Transverse colon (tissue), 4 donors: ENCODE results near the gene P2RY6. TPM values are rescaled to one million over a fixed set of nuclear protein-coding genes. Genes with fewer than 3 reads are reported as not detected.

Source experiments
- DNase-seq: peaks from one replicate; pipeline ENCODE4 v3.0.0-alpha.2; 2019
- H3K27ac ChIP-seq, 4 donors: fragments of 200-600 bp; sonication (generic); 2 replicates each; pipeline ENCODE4 v1.5.1; 2016 to 2018; ENCODE audit warnings: inconsistent platforms in 4 of 4
- H3K27me3 ChIP-seq: fragments of 200-600 bp; sonication (generic); 2 replicates; pipeline ENCODE4 v1.5.1; 2017; ENCODE audit warnings: inconsistent platforms
- H3K36me3 ChIP-seq, 4 donors: fragments of 200-600 bp; sonication (generic); 2 replicates each; pipeline ENCODE4 v1.5.1; 2017 to 2019; ENCODE audit warnings: inconsistent platforms in 4 of 4
- H3K4me1 ChIP-seq, 4 donors: fragments of 200-600 bp; sonication (generic); 2 replicates each; pipeline ENCODE4 v1.5.1; 2017 to 2020; ENCODE audit warnings: inconsistent platforms in 4 of 4
- H3K4me3 ChIP-seq, 4 donors: fragments of 200-600 bp; sonication (generic); 1 replicate in 1 of 4; 2 replicates in 3 of 4; pipeline versions ENCODE4 v1.5.1 to v1.6.1; 2017 to 2019; ENCODE audit warnings: inconsistent platforms in 4 of 4
- H3K9me3 ChIP-seq, 2 donors: fragments of 200-600 bp; sonication (generic); 2 replicates each; pipeline ENCODE4 v1.5.1; 2017 to 2019; ENCODE audit warnings: inconsistent platforms in 2 of 2
- CTCF ChIP-seq, 5 experiments: fragments of 200-600 bp in 3 of 5; fragments of 450-650 bp in 2 of 5; sonication (generic) in 3 of 5; IDR thresholded peaks; 1 replicate in 2 of 5; 2 replicates in 3 of 5; pipeline ENCODE4 v1.5.1; 2016 to 2017; ENCODE audit warnings: antibody characterized with exemption in 5 of 5, inconsistent platforms in 3 of 5, mild to moderate bottlenecking in 2 of 5, moderate library complexity in 1 of 5
- EP300 ChIP-seq: sonication (generic); formaldehyde crosslinking; IDR thresholded peaks from one replicate; pipeline ENCODE4 v1.6.1; 2017; ENCODE audit warnings: antibody characterized with exemption, low read depth
- POLR2A ChIP-seq: fragments of 450-650 bp; IDR thresholded peaks from one replicate; pipeline ENCODE4 v1.6.1; 2016; ENCODE audit warnings: antibody characterized with exemption, mild to moderate bottlenecking, moderate library complexity
- POLR2AphosphoS5 ChIP-seq, 3 donors: sonication (generic); formaldehyde crosslinking; IDR thresholded peaks; one replicate each; pipeline ENCODE4 v1.6.1; 2016; ENCODE audit warnings: antibody characterized with exemption in 3 of 3
- WGBS, 2 donors: methylation state at CpG; one replicate each; pipeline ENCODE4 v1.1.5; 2018; ENCODE audit warnings: low coverage in 1 of 2; 5-methylcytosine and 5-hydroxymethylcytosine counted together
- in situ Hi-C, 4 donors: fragments of 200-750 bp; cut with MboI; loops; one replicate each; pipeline versions ENCODE4 v1.15.0 to v1.15.1; 2017; ENCODE audit warnings: low sequenced_read_pairs in 3 of 4, low pct_ligation_motif_present in 1 of 4, low pct_unique_long_range_greater_than_20kb in 1 of 4
- intact Hi-C: fragments of 100-400 bp; cut with DNase I; formaldehyde crosslinking; loops from one replicate; pipeline ENCODE4 v1.15.1; 2023; ENCODE audit warnings: low total_unique reads
- total RNA-seq, 4 donors: library from RNA; depleted of rRNA; stranded (reverse); fragments of >200 nt; gene quantifications; one replicate each; pipeline ENCODE4 v1.1.0, GENCODE V29; 2016

The P2RY6 gene
- total RNA-seq, 4 donors from 2014 or later: 1.1 to 1.6 (median 1.4) TPM; not detected in 1

GRCh38 chr11:73257342-73258103 is 14.6 kb upstream of the P2RY6 start:
- no peak for DNase-seq
- Histone ChIP-seq H3K9me3 (no peaks in the 10 kb centered on the region), H3K4me3 (no peak overlapping the region), H3K36me3 (no peaks in the 10 kb centered on the region), H3K27me3 (peaks cover under 1% of the 10 kb centered on the region), H3K4me1 (peaks cover 0 to 8% (median 2%) of the 10 kb centered on the region in 4 donors), H3K27ac (peak overlapping the region in 1 of 4 donors; percentile 23)
- WGBS, 2 donors: 80 to 84% methylated on average over 1 to 6 of the region's 6 CpGs
- TF ChIP-seq EP300: no peak
- TF ChIP-seq CTCF (IDR thresholded peaks at IDR 0.05): no peak
- in situ Hi-C loops (no loop called here), intact Hi-C loops (no loop called here)

GRCh38 chr11:73258104-73259035 is 13.8 kb upstream of the P2RY6 start:
- Histone ChIP-seq H3K4me3 (no peak overlapping the region), H3K36me3 (no peaks in the 10 kb centered on the region), H3K27ac (no peak overlapping the region), H3K9me3 (no peaks in the 10 kb centered on the region), H3K4me1 (peaks cover 0 to 8% (median 2%) of the 10 kb centered on the region in 4 donors), H3K27me3 (peaks cover 9% of the 10 kb centered on the region)
- TF ChIP-seq EP300 (no peak), CTCF (IDR thresholded peaks at IDR 0.05) (no peak), POLR2A (no peak), POLR2AphosphoS5 (IDR thresholded peaks at IDR 0.05) (no peak)
- in situ Hi-C loops: no loop called here
- intact Hi-C loops: no loop called here
- no peak for DNase-seq
- 90% methylated on average over 7 of the region's 7 CpGs; no CpG with 5 or more reads in 1 of the 2 donors for WGBS, 2 donors

GRCh38 chr11:73259406-73260126 is 12.6 kb upstream of the P2RY6 start:
- no peak for TF ChIP-seq POLR2A
- no peak for TF ChIP-seq EP300
- no peak for TF ChIP-seq POLR2AphosphoS5 (IDR thresholded peaks at IDR 0.05)
- no peak for TF ChIP-seq CTCF (IDR thresholded peaks at IDR 0.05)
- in situ Hi-C loops (no loop called here), intact Hi-C loops (no loop called here)
- Histone ChIP-seq H3K36me3 (no peaks in the 10 kb centered on the region), H3K4me1 (peaks cover 0 to 8% (median 7%) of the 10 kb centered on the region in 4 donors), H3K27ac (no peak overlapping the region), H3K27me3 (peaks cover 21% of the 10 kb centered on the region), H3K4me3 (no peak overlapping the region), H3K9me3 (no peaks in the 10 kb centered on the region)
- no peak for DNase-seq
- WGBS, 2 donors: 96% methylated on average over 3 of the region's 3 CpGs; no CpG with 5 or more reads in 1 of the 2 donors

- Histone ChIP-seq H3K27ac (no peak overlapping the region), H3K27me3 (peaks cover 26% of the 10 kb centered on the region), H3K9me3 (no peaks in the 10 kb centered on the region), H3K4me3 (no peak overlapping the region), H3K4me1 (peaks cover 0 to 9% (median 7%) of the 10 kb centered on the region in 4 donors), H3K36me3 (no peaks in the 10 kb centered on the region)
- in situ Hi-C loops: no loop called here
- TF ChIP-seq CTCF (IDR thresholded peaks at IDR 0.05) (no peak), POLR2A (no peak), EP300 (no peak), POLR2AphosphoS5 (IDR thresholded peaks at IDR 0.05) (no peak)
- no peak for DNase-seq
- intact Hi-C loops: no loop called here
These were observed 12.0 kb upstream of the P2RY6 start for GRCh38 chr11:73260127-73260457.
